Right atrium auricular region (tissue), 2 donors: ENCODE data around the gene AFMID. TPM values are rescaled to one million over a fixed set of nuclear protein-coding genes. Genes with fewer than 3 reads are reported as not detected.

Experiments used
- DNase-seq: peaks from one replicate; pipeline ENCODE4 v3.0.0-alpha.2; 2019; ENCODE audit warnings: low spot score
- H3K27ac ChIP-seq, 2 donors: fragments of 200-600 bp; sonication (generic); 1 replicate in 1 of 2; 2 replicates in 1 of 2; pipeline ENCODE4 v1.5.1; 2016 to 2019
- H3K27me3 ChIP-seq, 2 donors: fragments of 200-600 bp; sonication (generic); one replicate each; pipeline versions ENCODE4 v1.5.1 to v1.6.0; 2017 to 2019
- H3K36me3 ChIP-seq: fragments of 200-600 bp; sonication (generic); one replicate; pipeline ENCODE4 v1.5.1; 2016
- H3K4me1 ChIP-seq, 2 donors: fragments of 200-600 bp; sonication (generic); one replicate each; pipeline versions ENCODE4 v1.5.1 to v1.6.0; 2017 to 2019
- H3K4me3 ChIP-seq, 2 donors: fragments of 200-600 bp; sonication (generic); 1 replicate in 1 of 2; 2 replicates in 1 of 2; pipeline ENCODE4 v1.5.1; 2017 to 2019; ENCODE audit warnings: mild to moderate bottlenecking in 1 of 2, moderate library complexity in 1 of 2
- H3K9me3 ChIP-seq, 2 donors: fragments of 200-600 bp; sonication (generic); one replicate each; pipeline ENCODE4 v1.5.1; 2019
- total RNA-seq, 2 donors: library from RNA; depleted of rRNA; stranded (reverse); fragments of >200 nt; gene quantifications; one replicate each; pipeline ENCODE4 v1.1.0, GENCODE V29; 2016
- TF ChIP-seq, protein P1 (sequence below), 2 donors: fragments of 200-600 bp; sonication (generic); IDR thresholded peaks; one replicate each; pipeline ENCODE4 v1.5.1; 2019; ENCODE audit warnings: antibody characterized with exemption in 2 of 2

AFMID gene
- total RNA-seq, 2 donors from 2014 or later, result 28.6 to 35.3 TPM

DNA sequence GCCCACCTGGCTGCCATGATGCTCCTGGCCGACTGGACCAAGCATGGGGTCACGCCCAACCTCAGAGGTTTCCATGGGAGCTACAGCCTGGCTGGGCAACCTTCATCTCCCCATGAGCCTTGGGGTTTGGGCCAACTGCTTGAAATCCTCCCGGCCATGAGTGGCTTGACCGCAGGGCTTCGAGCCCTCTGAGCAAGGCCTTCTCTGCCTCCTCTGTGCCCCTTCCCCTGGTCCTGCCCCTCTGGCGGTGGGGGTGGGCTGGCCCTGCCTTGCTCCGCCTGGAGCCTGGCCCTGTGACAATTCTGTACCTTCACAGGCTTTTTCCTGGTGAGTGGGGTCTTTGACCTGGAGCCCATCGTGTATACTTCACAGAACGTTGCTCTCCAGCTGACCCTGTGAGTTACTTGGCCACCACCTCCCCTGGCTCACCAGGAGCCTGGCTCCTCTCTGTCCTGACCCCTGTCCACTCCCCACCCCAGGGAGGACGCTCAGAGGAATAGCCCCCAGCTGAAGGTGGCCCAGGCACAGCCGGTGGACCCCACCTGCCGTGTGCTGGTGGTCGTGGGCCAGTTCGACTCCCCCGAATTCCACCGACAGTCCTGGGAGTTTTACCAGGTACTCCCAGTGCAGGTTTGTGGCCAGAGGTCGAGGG lies 18.1 kb downstream of the AFMID start:
- DNase-seq, result no peak
- H3K27me3 ChIP-seq, result no peaks in the 10 kb centered on the region
- H3K9me3 ChIP-seq, result no peaks in the 10 kb centered on the region
- H3K4me1 ChIP-seq, result no peaks in the 10 kb centered on the region
- H3K36me3 ChIP-seq, result peaks cover 13% of the 10 kb centered on the region
- H3K27ac ChIP-seq, result no peak overlapping the region
- H3K4me3 ChIP-seq, result no peak overlapping the region
- TF ChIP-seq, protein P1, sequence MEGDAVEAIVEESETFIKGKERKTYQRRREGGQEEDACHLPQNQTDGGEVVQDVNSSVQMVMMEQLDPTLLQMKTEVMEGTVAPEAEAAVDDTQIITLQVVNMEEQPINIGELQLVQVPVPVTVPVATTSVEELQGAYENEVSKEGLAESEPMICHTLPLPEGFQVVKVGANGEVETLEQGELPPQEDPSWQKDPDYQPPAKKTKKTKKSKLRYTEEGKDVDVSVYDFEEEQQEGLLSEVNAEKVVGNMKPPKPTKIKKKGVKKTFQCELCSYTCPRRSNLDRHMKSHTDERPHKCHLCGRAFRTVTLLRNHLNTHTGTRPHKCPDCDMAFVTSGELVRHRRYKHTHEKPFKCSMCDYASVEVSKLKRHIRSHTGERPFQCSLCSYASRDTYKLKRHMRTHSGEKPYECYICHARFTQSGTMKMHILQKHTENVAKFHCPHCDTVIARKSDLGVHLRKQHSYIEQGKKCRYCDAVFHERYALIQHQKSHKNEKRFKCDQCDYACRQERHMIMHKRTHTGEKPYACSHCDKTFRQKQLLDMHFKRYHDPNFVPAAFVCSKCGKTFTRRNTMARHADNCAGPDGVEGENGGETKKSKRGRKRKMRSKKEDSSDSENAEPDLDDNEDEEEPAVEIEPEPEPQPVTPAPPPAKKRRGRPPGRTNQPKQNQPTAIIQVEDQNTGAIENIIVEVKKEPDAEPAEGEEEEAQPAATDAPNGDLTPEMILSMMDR (IDR thresholded peaks at IDR 0.05), result no peak

DNA sequence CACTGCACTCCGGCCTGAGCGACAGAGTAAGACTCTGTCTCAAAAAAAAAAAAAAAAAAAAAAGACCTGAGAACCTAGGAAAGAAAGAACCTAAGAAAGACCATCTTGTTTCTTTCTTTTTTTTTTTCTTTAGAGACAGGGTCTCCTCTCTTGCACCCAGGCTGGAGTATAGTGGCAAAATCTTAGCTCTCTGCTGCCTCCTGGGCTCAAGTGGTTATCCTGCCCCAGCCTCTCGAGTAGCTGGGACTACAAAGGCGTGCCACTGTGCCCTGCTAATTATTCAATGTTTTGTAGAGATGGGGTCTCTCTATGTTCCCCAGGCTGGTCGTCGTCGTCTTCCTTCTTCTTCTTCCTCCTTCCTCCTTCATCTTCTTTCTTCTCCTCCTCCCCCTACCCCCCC lies 19.1 kb downstream of the AFMID start:
- TF ChIP-seq, protein P1 (IDR thresholded peaks at IDR 0.05), result no peak
- no peak for DNase-seq
- no peaks in the 10 kb centered on the region for H3K27me3 ChIP-seq
- H3K4me1 ChIP-seq, result no peaks in the 10 kb centered on the region
- H3K9me3 ChIP-seq, result no peaks in the 10 kb centered on the region
- no peak overlapping the region for H3K27ac ChIP-seq
- no peak overlapping the region for H3K4me3 ChIP-seq
- H3K36me3 ChIP-seq, result peaks cover 13% of the 10 kb centered on the region

DNA sequence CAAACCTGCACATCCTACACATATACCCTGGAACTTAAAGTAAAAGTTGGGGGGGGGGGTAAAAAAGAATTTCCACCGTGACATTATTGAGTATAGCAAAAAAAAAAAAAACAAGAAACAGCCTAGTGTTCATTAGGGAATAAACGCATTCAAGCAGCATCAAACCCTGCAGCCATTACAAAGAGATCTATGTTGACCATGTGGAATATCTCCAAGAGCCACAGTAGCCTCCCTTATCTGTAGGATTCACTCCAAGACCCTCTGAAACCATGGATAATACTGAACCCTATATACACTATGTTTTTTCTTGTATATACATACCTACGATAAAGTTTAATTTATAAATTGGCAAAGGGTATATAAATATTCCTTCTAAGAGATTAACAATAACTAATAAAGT lies 21.3 kb downstream of the AFMID start:
- H3K4me1 ChIP-seq, result no peaks in the 10 kb centered on the region
- no peak overlapping the region for H3K4me3 ChIP-seq
- no peaks in the 10 kb centered on the region for H3K9me3 ChIP-seq
- peaks cover 5% of the 10 kb centered on the region for H3K36me3 ChIP-seq
- H3K27ac ChIP-seq, result no peak overlapping the region
- TF ChIP-seq, protein P1 (IDR thresholded peaks at IDR 0.05), result no peak
- H3K27me3 ChIP-seq, result no peaks in the 10 kb centered on the region
- no peak for DNase-seq

DNA sequence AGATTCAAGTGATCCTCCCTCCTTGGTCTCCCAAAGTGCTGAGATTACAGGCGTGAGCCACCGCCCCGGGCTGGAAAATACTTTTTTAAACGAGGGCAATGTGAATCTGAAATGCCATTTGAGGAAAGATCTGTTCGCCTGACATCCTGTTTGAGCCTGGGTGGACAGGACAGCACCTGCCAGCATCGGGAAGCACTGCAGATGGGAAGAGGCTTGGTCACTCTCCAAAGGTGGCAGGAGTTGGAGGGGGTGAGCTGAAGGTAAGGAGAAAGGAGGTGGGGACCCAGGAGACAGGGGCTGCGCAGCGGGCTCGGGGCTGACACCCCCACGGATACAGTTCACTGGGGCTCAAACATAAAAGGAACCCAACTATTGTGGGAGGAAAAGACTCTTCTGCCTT lies 22.9 kb downstream of the AFMID start:
- no peak overlapping the region for H3K4me3 ChIP-seq
- peaks cover 0 to 10% of the 10 kb centered on the region in 2 donors for H3K4me1 ChIP-seq
- no peaks in the 10 kb centered on the region for H3K9me3 ChIP-seq
- H3K36me3 ChIP-seq, result peaks cover 5% of the 10 kb centered on the region
- no peak overlapping the region for H3K27ac ChIP-seq
- no peak for DNase-seq
- TF ChIP-seq, protein P1 (IDR thresholded peaks at IDR 0.05), result no peak
- no peaks in the 10 kb centered on the region for H3K27me3 ChIP-seq

DNA sequence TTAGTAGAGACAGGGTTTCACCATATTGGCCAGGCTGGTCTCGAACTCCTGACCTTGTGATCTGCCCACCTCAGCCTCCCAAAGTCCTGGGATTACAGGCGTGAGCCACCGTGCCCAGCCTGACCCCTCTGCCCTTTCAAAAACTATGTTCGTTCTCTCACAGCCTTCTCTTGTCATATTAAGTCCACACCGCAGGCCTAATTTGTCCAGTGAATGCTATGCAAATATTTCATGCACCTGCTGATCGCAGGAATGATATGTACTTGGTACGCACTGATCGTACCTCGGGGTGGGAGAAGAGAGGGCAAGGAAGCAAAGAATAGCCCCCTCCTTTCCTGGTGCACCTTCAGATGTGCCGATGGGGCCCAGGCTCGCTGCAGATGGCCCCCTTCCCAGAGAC lies 23.9 kb downstream of the AFMID start:
- H3K36me3 ChIP-seq, result peaks cover 5% of the 10 kb centered on the region
- TF ChIP-seq, protein P1 (IDR thresholded peaks at IDR 0.05), result no peak
- no peaks in the 10 kb centered on the region for H3K9me3 ChIP-seq
- H3K4me1 ChIP-seq, result peaks cover 0 to 10% of the 10 kb centered on the region in 2 donors
- no peak for DNase-seq
- H3K27ac ChIP-seq, result no peak overlapping the region
- H3K4me3 ChIP-seq, result no peak overlapping the region
- H3K27me3 ChIP-seq, result no peaks in the 10 kb centered on the region
